Suprapubic skin (tissue), 4 donors: ENCODE results near the gene HAPLN3.

Source experiments
- CTCF ChIP-seq, 2 donors: fragments of 200-600 bp in 1 of 2; fragments of 450-650 bp in 1 of 2; sonication (generic) in 1 of 2; IDR thresholded peaks; one replicate each; pipeline ENCODE4 v1.5.1; 2016 to 2019; ENCODE audit warnings: antibody characterized with exemption in 2 of 2, mild to moderate bottlenecking in 1 of 2, moderate library complexity in 1 of 2
- EP300 ChIP-seq: sonication (generic); formaldehyde crosslinking; IDR thresholded peaks from one replicate; pipeline ENCODE4 v1.6.1; 2017; ENCODE audit warnings: antibody characterized with exemption
- POLR2A ChIP-seq, 2 donors: fragments of 450-650 bp; IDR thresholded peaks; one replicate each; pipeline ENCODE4 v1.6.1; 2017; ENCODE audit warnings: antibody characterized with exemption in 2 of 2, mild to moderate bottlenecking in 2 of 2, moderate library complexity in 2 of 2
- POLR2AphosphoS5 ChIP-seq, 3 donors: sonication (generic); formaldehyde crosslinking; IDR thresholded peaks; one replicate each; pipeline ENCODE4 v1.6.1; 2017; ENCODE audit warnings: antibody characterized with exemption in 3 of 3

GRCh38 chr15:88872706-88873105 is 22.6 kb downstream of the HAPLN3 start:
- TF ChIP-seq CTCF (IDR thresholded peaks at IDR 0.05) (no peak), EP300 (no peak), POLR2A (IDR thresholded peaks at IDR 0.05) (no peak), POLR2AphosphoS5 (IDR thresholded peaks at IDR 0.05) (no peak)
